ENCODE data around the gene APOB. TPM values are rescaled to one million over a fixed set of nuclear protein-coding genes. Genes with fewer than 3 reads are reported as not detected.

The APOB gene
- total and polyA plus RNA-seq, 2 of the 8 experiments (the other 6 are each of a cell fraction or from before 2014, with no cell fraction given) = 0.15 to 0.61 TPM

DNA sequence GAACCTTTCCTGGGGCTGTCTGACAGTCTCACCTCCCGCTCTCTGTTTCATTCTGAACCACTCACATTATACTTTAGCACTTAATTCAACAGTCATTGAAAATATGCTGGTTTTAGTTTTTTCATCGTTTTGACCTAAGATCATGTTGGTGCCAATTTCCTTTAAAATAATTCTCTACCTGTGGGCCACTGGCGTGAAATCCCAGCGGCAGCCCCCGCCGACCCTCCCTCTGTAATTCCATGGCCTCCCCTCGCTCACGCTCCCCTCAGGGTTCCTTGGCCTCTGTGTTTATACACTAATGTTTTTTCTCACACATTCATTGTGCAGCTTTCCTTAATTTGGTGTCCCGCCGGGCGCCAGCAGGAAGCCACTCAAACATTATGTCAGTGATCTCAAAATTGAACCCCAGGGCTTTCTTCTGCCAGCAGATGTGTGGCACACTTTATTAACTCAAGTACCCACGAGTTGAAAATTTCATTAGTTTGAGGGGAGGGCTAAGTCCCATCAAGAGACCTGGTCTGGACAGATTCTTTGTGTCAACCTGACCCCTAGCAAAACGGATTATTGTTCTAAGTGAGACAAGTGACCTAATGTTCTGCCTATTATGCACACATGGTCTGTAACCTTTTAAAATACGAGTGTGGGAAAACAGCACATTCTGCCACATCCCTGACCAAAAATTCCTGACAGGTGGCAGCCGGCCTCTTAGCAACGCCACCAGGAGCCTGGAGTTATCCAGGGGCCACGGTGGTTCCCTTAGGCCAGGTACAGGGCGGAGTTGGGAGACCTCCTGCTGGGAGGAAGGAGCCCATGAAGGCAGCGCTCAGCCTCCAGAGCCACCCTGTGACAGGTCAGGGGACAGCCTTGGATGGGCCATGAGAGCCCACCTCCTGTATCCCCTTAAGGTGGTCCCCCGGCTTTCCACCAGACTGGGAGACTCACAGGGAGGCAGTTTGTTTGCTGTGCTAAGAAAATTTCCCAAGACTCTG, 53.1 kb downstream of the APOB start:
- DNase-seq (ENCODE audit: low read depth in 1 of 2, low spot score in 2 of 2) = no peak
- H3K79me2 ChIP-seq (ENCODE audit: control insufficient read depth in 1 of 2, insufficient read depth in 2 of 2, low read length in 2 of 2) = no peaks in the 10 kb centered on the region
- no peak overlapping the region for H2AK5ac ChIP-seq (ENCODE audit: low read depth, low read length)
- no peak overlapping the region for H2BK120ac ChIP-seq (replicated peaks; ENCODE audit: low read depth, low read length)
- H3K14ac ChIP-seq (ENCODE audit: insufficient read length) = no peak overlapping the region
- H3K4me3 ChIP-seq (ENCODE audit: extremely low read depth in 1 of 4, insufficient read depth in 2 of 4, low read depth in 3 of 4, low read length in 4 of 4) = no peak overlapping the region
- no peak for FAIRE-seq
- H4K8ac ChIP-seq (ENCODE audit: extremely low read depth, insufficient read depth, low read length) = no peak overlapping the region
- no peaks in the 10 kb centered on the region for H3K27me3 ChIP-seq (replicated peaks in 1 of 4; ENCODE audit: control insufficient read depth in 3 of 4, extremely low read depth in 1 of 4, insufficient read depth in 3 of 4, low read length in 3 of 4)
- H2BK5ac ChIP-seq (ENCODE audit: low read depth, low read length) = no peak overlapping the region
- no peaks in the 10 kb centered on the region for H3K9me3 ChIP-seq (ENCODE audit: insufficient read depth in 2 of 2, low read depth in 1 of 2, low read length in 1 of 2)
- H2BK20ac ChIP-seq (ENCODE audit: low read length) = no peak overlapping the region
- no peak overlapping the region for H2BK12ac ChIP-seq (ENCODE audit: low read depth, low read length)
- no peak overlapping the region for H3K27ac ChIP-seq (ENCODE audit: low read depth, low read length)
- no peaks in the 10 kb centered on the region for H3K4me1 ChIP-seq (replicated peaks in 1 of 4; ENCODE audit: control insufficient read depth in 3 of 4, insufficient read depth in 4 of 4, low read length in 3 of 4)
- no peak overlapping the region for H2BK15ac ChIP-seq (ENCODE audit: low read length)
- ChIA-PET POLR2A (ENCODE audit: partially characterized antibody) (no interaction called here), CTCF (ENCODE audit: partially characterized antibody) (interaction anchor here (1.0 to 1.5 kb wide), 3 partner anchors 27 to 329 kb away, joined by 3 to 4 read pairs (median 4); no protein-coding TSS in a partner anchor)
- no peak overlapping the region for H3K4me2 ChIP-seq (ENCODE audit: insufficient read depth in 1 of 2, low read depth in 2 of 2, low read length in 2 of 2)
- H3K36me3 ChIP-seq (ENCODE audit: control insufficient read depth in 2 of 4, insufficient read depth in 4 of 4, low read length in 3 of 4) = no peaks in the 10 kb centered on the region
- no peaks in the 10 kb centered on the region for H3K23me2 ChIP-seq (ENCODE audit: low read depth, low read length)
- H3K56ac ChIP-seq (replicated peaks; ENCODE audit: insufficient read length, low read depth, low read length) = no peak overlapping the region
- H3K23ac ChIP-seq (ENCODE audit: insufficient read length) = no peak overlapping the region
- no peak overlapping the region for H3K9ac ChIP-seq (replicated peaks in 1 of 4; ENCODE audit: extremely low read depth in 1 of 4, low read depth in 3 of 4, low read length in 3 of 4)
- WGBS, 2 experiments (ENCODE audit: extremely low coverage in 1 of 2, insufficient coverage in 1 of 2, insufficient read length in 1 of 2, insufficient replicate concordance in 2 of 2, low coverage in 1 of 2, low lambda C conversion rate in 2 of 2, missing lambda C conversion rate in 1 of 2) = 90% methylated on average over 20 of the region's 20 CpGs; no CpG with 5 or more reads in 1 of the 2 experiments
- H4K91ac ChIP-seq (replicated peaks; ENCODE audit: insufficient read length, low read length) = no peak overlapping the region
- no peak overlapping the region; the same call in 1 of the 2 replicates for H3K18ac ChIP-seq (ENCODE audit: extremely low read depth, low read length)
- TF ChIP-seq CBX8 (IDR thresholded peaks at IDR 0.05; ENCODE audit: borderline replicate concordance, low read depth, low read length) (no peak), RXRA (IDR thresholded peaks at IDR 0.05; ENCODE audit: insufficient read depth, low read depth, low read length) (no peak), SP1 (IDR thresholded peaks at IDR 0.05; ENCODE audit: low read depth, low read length) (no peak), SAP30 (IDR thresholded peaks at IDR 0.05; ENCODE audit: insufficient read depth, insufficient replicate concordance, low read length) (no peak), HDAC6 (IDR thresholded peaks at IDR 0.05; ENCODE audit: low read depth, low read length) (no peak), TAF7 (optimal IDR thresholded peaks at IDR 0.05; ENCODE audit: borderline replicate concordance, low read depth, low read length) (no peak), SIX5 (IDR thresholded peaks at IDR 0.05; ENCODE audit: low read depth, low read length) (no peak)
- H4K20me1 ChIP-seq (replicated peaks in 1 of 2; ENCODE audit: control insufficient read depth in 1 of 2, insufficient read depth in 2 of 2, low read length in 2 of 2) = no peaks in the 10 kb centered on the region
- H3K4ac ChIP-seq (replicated peaks; ENCODE audit: insufficient read length, low read depth, low read length) = no peak overlapping the region
- no peak overlapping the region for H2AFZ ChIP-seq (ENCODE audit: low read length)
- H3K79me1 ChIP-seq (ENCODE audit: low read depth, low read length) = no peaks in the 10 kb centered on the region
- H4K5ac ChIP-seq (ENCODE audit: insufficient read length, low read depth, low read length) = no peak overlapping the region

Data from H1 (cell line).